HG03354 (cell line): ENCODE data around the gene DOCK9.
"Not testable (repeated sequence)": the region's sequence is repeated elsewhere in the genome, so short reads cannot be mapped to it uniquely, and the experiment has no call there.

ENCODE experiments used
- ATAC-seq: cut with Tn5 transposase; IDR thresholded peaks from one replicate; pipeline ENCODE4 v1.9.1; 2021; ENCODE audit warnings: mild to moderate bottlenecking; ENCODE audit not compliant: unreplicated experiment, poor library complexity, severe bottlenecking

Gene DOCK9

GRCh38 chr13:98816406-98816805 is 161.5 kb downstream of the DOCK9 start:
- ATAC-seq: no peak

GRCh38 chr13:98813993-98814392 is 163.9 kb downstream of the DOCK9 start:
- ATAC-seq: no peak

- ATAC-seq: not testable (repeated sequence)
These were observed 165.6 kb downstream of the DOCK9 start for GRCh38 chr13:98812186-98812790.

- ATAC-seq: no peak
These were observed 167.1 kb downstream of the DOCK9 start for GRCh38 chr13:98810746-98811145.

DNA sequence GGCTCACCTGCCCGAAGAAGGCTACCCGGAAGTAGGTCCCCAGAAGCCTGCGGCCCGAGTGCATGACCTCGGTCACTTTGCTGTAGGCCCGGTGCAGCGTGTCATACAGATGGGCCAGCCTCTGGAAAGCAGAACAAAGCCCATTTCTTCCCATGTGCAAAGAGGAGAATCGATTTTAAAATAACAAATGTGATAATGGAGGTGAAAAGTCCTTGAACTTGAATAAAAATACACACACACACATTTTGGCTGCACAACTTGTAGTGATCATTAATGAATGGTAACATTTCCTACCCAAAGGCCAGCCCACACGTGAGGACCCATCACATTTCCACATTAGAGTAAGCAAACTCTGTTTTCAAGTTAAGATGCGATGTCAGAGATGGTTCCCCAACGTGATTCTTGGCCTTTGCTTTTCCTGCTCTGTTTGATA is 168.5 kb downstream of the DOCK9 start:
- no peak for ATAC-seq

DNA sequence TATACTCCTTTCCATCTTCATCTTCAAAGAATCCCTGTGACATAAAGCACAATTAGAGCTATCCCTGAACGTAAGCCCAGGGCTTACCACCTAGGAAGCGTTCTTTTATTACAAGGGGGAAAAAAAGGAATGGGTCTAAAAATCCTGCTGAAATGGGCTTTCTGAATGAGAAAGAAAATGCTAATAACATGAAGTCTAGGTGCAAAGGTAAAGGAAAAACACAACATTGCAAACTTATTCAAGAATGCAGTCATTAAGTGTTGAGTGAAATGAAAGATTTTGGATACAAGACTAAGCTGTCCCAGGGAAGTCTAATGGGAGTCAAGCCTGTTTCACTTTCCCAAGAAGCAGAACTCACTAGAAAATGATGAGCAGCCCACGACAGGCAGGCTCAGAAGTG is 170.1 kb downstream of the DOCK9 start:
- ATAC-seq: no peak

GRCh38 chr13:98804336-98804855 is 173.5 kb downstream of the DOCK9 start:
- ATAC-seq: no peak

GRCh38 chr13:98803921-98804320 is 173.9 kb downstream of the DOCK9 start:
- ATAC-seq: no peak

DNA sequence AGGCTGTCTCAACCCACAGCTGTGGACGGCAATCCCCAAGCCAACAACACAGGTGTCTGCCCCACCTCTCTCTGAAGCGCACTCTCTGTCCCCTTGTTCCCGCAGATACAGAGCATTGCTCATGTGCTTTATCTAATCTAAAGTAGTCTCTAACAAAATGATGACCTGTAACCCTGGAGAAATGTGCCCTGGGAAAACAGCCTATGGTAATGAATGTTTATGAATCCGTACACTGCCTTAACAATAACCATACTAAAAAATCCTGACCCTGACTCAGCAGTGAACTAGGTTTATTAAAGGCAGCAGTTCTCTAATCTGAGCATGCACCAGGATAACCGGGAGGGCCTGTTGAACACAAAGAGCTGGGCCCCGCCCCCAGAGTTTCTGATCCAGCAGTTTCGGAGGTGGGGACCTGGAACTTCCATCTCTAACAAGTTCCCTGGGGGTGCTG is 174.7 kb downstream of the DOCK9 start:
- no peak for ATAC-seq

GRCh38 chr13:98802559-98802958 is 175.3 kb downstream of the DOCK9 start:
- ATAC-seq: no peak

DNA sequence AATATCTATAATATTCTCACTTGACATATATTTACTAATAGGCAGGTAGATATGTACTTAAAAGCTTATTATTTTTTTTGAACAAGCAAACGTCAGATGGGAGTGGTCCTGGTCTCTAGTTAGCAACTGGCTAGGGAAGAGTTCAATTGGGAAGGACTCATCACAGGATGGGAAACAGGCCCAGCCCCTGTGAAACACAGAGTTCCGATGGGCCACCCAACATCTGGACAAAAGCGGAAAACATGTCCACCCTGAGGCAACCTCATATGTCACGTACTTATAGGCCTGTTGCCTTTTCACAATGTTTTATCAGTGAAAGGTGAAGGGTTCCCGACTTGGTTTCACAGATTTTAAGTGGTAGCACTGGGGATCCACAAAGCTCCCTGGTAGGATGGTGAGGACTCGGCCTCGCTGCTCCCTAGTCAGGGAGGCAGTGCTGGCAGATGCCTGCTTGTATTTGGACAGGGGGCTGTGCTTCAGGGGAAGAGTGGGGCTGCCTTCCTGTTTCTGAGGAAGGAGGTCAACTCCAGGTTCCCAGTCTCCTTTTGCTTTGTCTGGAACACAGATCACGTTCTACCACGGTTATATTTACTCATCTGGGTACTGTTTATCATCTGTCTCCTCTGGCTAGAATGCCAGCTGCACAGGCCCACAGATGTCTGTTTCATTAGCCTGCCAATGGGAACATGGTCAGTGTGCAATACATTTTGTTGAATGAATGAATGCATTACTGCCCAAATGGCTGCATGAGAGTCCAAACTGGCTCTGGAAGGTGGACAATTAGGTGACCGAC is 176.0 kb downstream of the DOCK9 start:
- ATAC-seq: no peak

- ATAC-seq: no peak
These were observed 177.8 kb downstream of the DOCK9 start for GRCh38 chr13:98800078-98800477.

DNA sequence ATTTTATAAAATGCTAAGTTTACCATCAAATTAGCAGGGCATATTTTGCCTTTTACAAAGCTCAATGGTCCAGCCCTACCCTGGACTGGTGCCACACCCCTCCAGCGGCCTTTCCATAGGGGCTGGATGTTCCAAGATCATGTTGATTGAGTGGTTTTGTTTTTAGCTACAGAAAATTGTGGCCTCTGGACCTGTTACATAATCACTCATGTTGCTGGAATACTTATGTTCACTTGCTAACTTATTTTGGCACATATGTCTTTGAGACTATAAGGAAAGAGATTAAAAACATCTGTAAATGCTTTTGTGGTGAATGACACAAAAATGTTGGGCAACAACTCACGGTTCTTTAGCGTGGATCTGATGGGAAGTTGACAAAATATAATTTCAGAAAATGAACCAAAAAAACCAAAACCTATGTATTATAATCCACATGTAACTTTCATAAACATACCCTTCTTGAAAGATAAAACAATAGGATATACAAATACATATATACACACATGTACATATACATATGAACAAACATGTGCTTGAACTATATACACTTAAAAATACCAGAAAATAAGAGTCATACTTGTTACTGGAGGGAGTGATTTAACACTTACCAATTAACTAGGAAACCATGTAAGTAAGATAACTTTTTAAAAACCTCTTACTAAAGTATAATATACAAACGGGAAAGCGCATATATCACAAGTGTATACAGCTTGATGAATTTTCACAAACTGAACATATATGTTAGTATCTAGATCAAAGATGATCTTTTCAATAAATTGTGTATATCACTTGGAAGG is 178.8 kb downstream of the DOCK9 start:
- ATAC-seq: no peak

GRCh38 chr13:98797456-98797855 is 180.4 kb downstream of the DOCK9 start:
- ATAC-seq: no peak

GRCh38 chr13:98796798-98797197 is 181.1 kb downstream of the DOCK9 start:
- ATAC-seq: no peak

DNA sequence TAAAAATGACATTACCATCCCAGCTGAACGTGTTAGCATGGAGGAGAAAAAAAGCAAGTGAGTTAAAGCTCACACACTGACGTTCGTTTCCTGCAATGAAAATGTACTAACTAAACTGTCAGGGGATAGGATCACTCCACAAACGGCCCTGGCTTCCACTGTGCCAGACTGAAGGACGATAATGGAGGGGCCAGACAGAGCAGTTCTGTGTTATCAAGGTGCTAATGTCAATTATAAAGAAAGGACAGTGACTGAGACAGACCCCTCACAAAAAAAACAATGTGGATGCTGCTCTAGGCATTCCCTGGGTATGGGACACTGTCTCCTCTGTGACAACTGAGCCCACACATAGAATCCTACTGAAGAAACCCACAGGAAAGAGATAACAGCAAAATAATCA is 181.7 kb downstream of the DOCK9 start:
- no peak for ATAC-seq

DNA sequence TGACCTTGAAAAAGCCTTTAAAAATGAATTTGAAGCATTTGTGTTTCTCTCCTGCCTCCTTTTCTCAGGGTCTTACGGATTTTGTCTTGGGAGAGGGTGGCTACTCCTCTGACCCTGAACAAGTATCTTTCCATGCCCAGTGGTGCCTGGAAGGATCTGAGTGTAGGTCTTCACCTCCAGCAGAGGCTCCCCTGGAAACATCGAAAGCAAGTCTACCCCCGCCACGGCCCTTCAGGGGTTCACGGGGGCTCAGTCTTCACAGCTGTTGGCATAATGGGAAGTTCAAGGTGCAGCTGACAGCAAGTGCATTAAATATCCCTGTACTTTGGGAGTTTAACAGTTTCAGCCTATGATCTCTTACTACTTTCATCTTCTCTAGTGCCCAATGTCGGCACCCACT is 182.6 kb downstream of the DOCK9 start:
- no peak for ATAC-seq

GRCh38 chr13:98794498-98794897 is 183.4 kb downstream of the DOCK9 start:
- no peak for ATAC-seq

DNA sequence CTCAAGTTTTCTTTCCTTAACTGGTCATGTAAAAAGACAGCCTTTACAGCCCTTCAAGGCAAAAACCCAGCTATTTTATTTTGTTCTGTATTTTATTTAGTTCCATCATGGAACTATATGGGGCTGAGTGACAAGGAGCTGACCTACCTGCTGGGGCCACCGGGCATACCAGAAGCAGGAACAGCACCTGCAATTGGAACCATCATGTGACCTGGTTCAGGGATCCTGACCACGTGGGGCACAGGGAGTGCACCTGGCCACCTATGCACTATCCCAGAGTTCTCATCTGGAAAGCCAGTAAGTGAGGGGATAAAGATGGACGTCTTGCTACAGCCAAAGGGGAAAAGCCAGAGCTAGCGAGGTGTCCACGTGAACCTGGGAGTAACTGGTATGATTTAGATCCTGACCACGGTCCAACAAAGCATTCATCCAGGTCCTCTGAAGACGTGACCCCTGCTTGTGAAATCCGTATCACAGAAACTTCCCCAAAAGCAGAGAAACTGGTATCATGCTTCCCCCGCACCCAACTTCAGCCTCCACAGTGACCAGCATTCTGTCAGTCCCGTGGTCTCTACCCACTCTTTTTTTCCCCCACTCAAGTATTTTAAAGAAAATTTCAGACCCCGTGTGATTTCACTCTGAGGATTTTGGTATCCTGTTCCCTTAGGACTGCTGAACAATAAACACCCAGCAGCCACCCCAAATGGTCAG is 184.9 kb downstream of the DOCK9 start:
- no peak for ATAC-seq

DNA sequence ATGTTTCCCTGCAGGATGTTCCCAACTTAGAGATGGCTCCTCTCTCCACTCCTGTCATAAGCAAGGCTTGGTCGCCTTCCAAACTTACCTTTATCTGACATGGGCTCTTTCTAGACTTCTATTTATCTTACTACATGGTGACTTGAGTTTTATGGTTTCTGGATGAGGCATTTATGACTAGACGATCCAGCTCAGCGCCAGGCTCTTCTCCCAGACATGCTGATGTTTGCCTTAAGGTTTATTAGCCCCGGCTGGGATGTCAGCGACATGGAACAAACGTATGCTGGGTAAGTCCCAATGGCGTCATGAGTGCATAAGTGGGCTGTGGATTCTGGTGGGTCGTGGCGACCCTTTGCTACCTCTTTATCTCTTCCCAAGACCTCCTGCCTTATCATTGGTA is 185.5 kb downstream of the DOCK9 start:
- no peak for ATAC-seq
